ENCODE measurements around the gene BCAS4.

Gene BCAS4

GRCh38 chr20:50821994-50822393 is 27.1 kb downstream of the BCAS4 start:
- no peak for DNase-seq (ENCODE audit: low read depth in 3 of 3)

- DNase-seq (ENCODE audit: low read depth in 3 of 3): no peak
These were observed 28.5 kb downstream of the BCAS4 start for GRCh38 chr20:50823319-50823718.

- no peak for DNase-seq (ENCODE audit: low read depth in 3 of 3)
These were observed 29.3 kb downstream of the BCAS4 start for GRCh38 chr20:50824137-50824536.

GRCh38 chr20:50826121-50826520 is 31.3 kb downstream of the BCAS4 start:
- no peak for DNase-seq (ENCODE audit: low read depth in 3 of 3)

- DNase-seq (ENCODE audit: low read depth in 3 of 3): no peak
These were observed 33.7 kb downstream of the BCAS4 start for GRCh38 chr20:50828363-50829136.

GRCh38 chr20:50831622-50832021 is 36.8 kb downstream of the BCAS4 start:
- DNase-seq (ENCODE audit: low read depth in 3 of 3): no peak

GRCh38 chr20:50834599-50835005 is 39.7 kb downstream of the BCAS4 start:
- DNase-seq (ENCODE audit: low read depth in 3 of 3): no peak

- DNase-seq (ENCODE audit: low read depth in 3 of 3): no peak
These were observed 42.9 kb downstream of the BCAS4 start for GRCh38 chr20:50837532-50838321.

GRCh38 chr20:50838322-50838625 is 43.4 kb downstream of the BCAS4 start:
- no peak for DNase-seq (ENCODE audit: low read depth in 3 of 3)

GRCh38 chr20:50838707-50839385 is 44.0 kb downstream of the BCAS4 start:
- DNase-seq (ENCODE audit: low read depth in 3 of 3): no peak

GRCh38 chr20:50842821-50843220 is 48.0 kb downstream of the BCAS4 start:
- DNase-seq (ENCODE audit: low read depth in 3 of 3): no peak

GRCh38 chr20:50843331-50844276 is 48.7 kb downstream of the BCAS4 start:
- no peak for DNase-seq (ENCODE audit: low read depth in 3 of 3)

GRCh38 chr20:50844430-50845100 is 49.7 kb downstream of the BCAS4 start:
- DNase-seq (ENCODE audit: low read depth in 3 of 3): no peak

- no peak for DNase-seq (ENCODE audit: low read depth in 3 of 3)
These were observed 50.8 kb downstream of the BCAS4 start for GRCh38 chr20:50845566-50846215.

- no peak for DNase-seq (ENCODE audit: low read depth in 3 of 3)
These were observed 53.5 kb downstream of the BCAS4 start for GRCh38 chr20:50848341-50848808.

- DNase-seq (ENCODE audit: low read depth in 3 of 3): no peak
These were observed 54.2 kb downstream of the BCAS4 start for GRCh38 chr20:50848846-50849673.

- no peak for DNase-seq (ENCODE audit: low read depth in 3 of 3)
These were observed 55.9 kb downstream of the BCAS4 start for GRCh38 chr20:50850721-50851286.

GRCh38 chr20:50852085-50852484 is 57.2 kb downstream of the BCAS4 start:
- DNase-seq (ENCODE audit: low read depth in 3 of 3): no peak

Data from stimulated activated CD4-positive, alpha-beta T cell treated with anti-CD3 and anti-CD28 coated beads, TNF-alpha, amount 100 ng/mL, for 4 hours (primary cell).